ENCODE measurements around the gene DNAAF5.

The DNAAF5 gene

GRCh38 chr7:749140-749551 is 22.6 kb downstream of the DNAAF5 start:
- TF ChIP-seq CTCF (IDR thresholded peaks at IDR 0.05), result no peak

GRCh38 chr7:750111-750905 is 23.8 kb downstream of the DNAAF5 start:
- no peak for TF ChIP-seq CTCF (IDR thresholded peaks at IDR 0.05)

GRCh38 chr7:751826-752225 is 25.3 kb downstream of the DNAAF5 start:
- no peak for TF ChIP-seq CTCF (IDR thresholded peaks at IDR 0.05)

GRCh38 chr7:753190-753589 is 26.7 kb downstream of the DNAAF5 start:
- TF ChIP-seq CTCF (IDR thresholded peaks at IDR 0.05), result no peak

DNA sequence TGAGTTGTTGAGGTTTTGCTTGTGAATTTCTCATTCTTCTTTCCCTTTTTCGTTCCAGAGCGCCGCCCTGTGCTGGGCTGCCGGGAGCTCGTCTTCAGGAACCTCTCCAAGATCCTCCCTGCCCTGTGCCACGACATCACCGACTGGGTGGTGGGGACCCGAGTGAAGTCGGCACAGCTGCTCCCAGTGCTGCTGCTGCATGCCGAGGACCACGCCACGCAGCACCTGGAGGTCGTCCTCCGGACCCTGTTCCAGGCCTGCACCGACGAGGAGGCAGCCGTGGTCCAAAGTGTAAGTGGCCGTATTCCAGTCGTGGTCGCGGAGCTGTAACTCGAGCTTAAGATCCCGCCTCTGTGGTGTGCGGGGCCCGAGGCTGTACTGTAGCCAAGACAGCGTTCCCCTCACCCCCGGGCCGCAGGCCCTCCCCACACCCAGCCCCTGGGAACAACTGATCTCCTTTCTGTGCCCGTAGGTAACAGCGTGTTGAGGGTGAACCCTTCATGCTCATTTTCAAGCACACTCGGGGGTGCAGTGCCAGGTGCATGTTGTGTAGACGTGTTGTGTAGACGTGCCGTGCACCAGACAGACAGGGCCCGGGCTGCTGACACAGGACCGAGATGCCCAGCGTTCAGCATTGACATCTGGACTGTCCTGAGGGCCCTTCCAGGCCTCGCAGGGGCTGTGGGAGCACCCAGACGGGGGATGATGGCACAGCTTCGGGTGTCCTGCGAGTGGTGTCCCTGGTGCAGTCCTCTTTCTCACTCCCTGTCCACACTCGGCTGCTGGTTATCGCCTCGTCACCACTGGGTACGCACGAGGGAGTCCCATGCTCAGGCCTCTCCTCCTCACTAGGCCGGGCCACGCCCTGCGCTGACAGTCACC is 28.3 kb downstream of the DNAAF5 start:
- TF ChIP-seq CTCF (IDR thresholded peaks at IDR 0.05), result no peak

DNA sequence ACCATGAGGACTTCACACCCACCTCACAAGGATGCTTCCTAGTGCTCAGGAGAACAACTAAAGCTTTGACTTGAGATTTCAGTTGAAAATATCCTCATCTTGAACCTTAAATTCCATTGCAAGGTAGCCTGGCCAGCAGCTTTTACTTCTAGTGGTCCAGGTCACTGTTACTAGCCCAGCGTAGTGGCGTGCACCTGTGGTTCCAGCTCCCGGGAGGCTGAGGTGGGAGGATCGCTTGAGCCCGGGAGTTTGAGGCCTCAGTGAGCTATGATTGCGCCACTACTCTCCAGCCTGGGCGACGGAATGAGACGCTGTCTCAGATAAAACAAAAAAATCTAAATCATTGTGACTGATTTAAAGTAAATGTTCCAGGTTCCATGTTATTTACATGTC is 28.9 kb downstream of the DNAAF5 start:
- TF ChIP-seq CTCF (IDR thresholded peaks at IDR 0.05), result no peak

DNA sequence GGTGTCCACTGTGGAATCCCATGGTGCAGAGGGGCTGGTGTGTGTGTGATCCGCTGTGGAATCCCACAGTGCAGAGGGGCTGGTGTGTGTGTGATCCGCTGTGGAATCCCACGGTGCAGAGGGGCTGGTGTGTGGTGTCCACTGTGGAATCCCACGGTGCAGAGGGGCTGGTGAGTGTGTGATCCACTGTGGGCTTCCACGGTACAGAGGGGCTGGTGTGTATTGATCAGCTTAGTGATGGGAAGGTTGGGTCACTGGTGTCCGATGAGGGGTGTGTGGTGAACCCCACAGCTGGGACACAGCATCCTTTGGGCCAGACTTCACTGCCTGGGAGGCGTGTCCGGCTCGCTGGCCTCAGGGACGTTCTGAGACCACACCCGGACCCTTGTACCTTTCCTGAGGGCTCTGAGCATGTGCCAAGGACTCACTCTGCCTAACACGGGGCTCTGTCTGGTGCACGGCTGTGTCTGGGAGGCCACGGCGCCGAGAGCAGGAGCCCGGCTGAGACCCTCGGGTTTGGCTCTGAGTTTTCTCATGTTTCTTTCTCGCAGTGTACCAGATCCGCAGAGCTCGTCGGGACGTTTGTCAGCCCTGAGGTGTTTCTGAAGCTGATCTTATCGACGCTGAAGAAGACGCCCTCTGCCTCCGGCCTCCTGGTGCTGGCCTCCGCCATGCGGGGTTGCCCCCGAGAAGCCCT is 29.9 kb downstream of the DNAAF5 start:
- no peak for TF ChIP-seq CTCF (IDR thresholded peaks at IDR 0.05)
